ENCODE measurements around the gene TENT4B.
"Not testable (repeated sequence)": the region's sequence is repeated elsewhere in the genome, so short reads cannot be mapped to it uniquely, and the experiment has no call there.

The TENT4B gene

DNA sequence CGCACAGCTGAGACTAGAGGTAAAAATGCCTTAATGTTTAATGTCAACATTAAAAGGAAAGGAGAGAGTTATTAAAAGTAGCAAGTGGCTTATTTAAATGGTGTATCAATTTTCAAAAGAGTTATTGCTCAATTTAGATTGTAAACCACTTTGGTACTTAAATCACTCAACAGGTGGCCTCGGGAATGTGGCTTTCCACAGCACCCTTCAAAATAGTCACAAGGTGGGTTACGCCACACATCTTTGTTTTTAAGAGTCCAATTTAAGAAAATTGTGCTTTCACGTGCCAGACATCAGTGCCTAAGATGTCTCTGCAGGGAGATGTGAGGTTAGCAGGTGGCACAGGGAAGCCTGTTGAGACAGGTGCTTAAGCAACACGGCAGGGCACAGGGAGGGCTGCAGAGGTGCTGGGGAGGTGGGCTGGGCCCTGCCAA, 85.8 kb downstream of the TENT4B start:
- DNase-seq: no peak

GRCh38 chr16:50243024-50243423, 89.9 kb downstream of the TENT4B start:
- DNase-seq: not testable (repeated sequence)

DNA sequence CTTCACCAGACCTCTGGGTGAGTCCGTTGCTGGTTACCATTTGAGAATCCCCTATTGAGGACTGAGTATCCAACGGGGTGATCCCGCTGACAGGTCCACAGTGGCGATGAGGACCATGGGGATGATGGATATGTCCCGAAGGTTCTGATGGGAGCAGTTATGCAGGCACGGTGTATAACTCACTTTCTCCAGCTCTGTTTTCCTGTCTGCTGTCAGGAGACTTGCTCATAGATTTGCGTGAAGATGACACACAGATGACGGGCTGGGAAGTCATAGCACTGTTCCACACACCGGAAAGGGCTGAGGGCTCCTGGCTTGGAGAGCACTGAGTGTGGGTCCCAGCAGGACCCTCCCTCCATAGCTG, 91.0 kb downstream of the TENT4B start:
- no peak for DNase-seq

DNA sequence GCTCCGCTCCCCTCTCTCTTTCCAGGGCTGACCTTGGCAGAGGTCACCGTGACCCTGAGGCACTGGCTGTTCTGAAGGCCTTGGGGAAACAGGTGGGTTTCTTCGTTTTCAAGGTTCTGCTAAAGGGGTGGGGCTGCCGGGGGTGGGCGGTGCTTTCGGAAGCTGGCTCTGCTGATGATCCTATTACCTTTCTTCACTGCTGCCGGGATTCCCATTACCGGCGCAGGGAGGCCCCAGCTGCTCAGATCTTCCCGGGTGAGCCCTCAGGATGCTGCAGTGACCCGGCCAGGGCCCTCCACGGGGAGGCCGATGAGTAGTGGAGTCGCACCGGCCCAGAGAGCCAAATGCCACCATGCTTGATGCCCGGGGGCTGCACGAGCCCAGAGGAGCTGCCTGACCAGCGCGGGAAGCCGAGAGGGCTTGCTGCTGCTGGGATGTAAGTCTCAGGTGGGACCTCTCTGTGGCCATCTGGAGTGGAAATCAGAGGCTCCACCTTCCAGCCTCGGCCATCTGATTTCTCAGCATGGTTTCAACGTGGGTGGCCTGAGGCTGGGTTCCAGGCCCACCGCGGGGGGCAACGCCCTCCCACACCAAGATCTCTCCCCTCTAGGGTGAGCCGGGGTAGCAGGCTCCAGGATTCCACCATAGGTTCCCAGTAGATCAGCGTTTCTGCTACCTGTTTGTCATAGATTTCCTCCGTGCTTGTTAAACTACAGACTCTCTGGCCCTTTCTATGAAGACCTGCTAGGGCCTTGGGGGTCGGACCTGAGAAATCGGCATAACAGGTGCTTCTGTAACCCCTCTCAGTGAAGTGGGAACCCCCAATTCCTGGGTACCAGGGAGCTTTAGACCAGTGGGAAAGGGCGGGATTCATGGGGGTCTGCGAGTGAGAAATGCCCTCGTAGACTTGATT, 91.7 kb downstream of the TENT4B start:
- DNase-seq: no peak

GRCh38 chr16:50245417-50246298, 92.6 kb downstream of the TENT4B start:
- DNase-seq: peak; percentile 48

GRCh38 chr16:50246299-50247122, 93.4 kb downstream of the TENT4B start:
- DNase-seq: no peak

- no peak for DNase-seq
Observed at GRCh38 chr16:50247123-50247905, 94.2 kb downstream of the TENT4B start.

DNA sequence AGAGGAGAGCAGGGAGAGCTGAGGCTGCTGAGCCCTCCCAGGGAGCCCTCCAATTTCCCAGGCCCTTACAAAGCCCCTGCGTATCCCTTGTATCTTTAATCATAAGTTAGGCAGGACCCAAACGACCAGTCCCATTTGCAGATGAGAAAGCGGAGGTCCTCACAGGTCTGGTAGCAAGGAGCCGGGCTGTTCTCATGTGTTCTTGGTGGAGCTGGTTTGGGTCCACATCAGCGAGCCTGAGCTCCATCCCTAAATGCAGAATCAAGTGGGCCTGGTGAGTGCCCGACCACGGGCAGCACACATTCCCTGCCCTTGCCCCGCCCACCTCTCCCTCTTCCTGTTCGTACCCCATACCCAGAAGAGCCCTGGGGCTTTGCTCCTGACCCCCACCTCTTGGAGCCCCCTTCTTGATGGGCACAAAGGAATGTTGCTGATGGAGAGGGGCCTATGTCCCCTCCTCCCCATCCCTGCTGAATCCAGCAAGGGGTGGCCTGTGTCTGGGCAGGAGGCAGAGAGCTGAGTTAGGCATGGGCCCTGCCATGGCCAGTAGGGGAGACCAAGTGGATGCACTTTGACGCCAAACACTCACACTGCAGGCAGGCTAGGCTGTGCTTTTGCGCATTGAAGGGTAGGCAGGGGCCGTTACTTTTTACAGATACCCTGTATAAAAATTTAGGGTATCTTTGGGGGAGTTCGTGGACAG, 95.0 kb downstream of the TENT4B start:
- DNase-seq: no peak

GRCh38 chr16:50248845-50249244, 95.7 kb downstream of the TENT4B start:
- DNase-seq: no peak

DNA sequence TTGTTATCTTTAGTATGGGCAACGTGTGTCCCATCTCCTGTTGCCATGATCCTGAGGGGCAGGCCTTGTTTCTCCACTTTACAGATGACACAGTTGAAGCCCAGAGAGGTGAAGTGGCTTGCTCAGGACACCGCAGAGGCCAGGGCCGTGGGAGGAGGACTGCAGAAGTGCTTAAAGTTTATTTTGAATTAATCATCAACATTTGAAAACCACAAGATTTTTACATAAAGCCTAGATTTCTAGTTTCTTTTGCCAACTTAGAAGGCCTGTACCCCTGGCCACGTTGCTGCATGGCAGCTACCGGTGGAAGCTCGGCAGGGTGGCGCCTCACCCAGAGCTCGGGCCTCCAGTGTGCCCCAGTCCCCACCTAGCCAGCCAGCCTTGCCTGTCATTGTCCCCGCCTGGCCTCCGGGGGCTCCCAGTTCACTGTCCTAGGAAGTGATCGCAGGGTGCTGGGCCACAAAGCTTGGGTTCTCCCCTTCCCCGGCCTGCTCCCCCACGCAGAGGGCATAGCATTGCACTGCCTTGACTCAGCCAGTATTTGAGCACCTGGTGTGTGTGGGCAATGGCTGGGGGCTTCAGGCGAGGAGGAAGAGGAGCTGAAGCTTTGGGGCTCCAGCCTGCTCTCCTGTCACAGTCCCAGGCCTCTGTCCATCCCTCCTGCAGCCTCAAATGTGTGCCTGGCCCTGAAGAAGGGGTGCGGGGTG, 98.4 kb downstream of the TENT4B start:
- DNase-seq: no peak

DNA sequence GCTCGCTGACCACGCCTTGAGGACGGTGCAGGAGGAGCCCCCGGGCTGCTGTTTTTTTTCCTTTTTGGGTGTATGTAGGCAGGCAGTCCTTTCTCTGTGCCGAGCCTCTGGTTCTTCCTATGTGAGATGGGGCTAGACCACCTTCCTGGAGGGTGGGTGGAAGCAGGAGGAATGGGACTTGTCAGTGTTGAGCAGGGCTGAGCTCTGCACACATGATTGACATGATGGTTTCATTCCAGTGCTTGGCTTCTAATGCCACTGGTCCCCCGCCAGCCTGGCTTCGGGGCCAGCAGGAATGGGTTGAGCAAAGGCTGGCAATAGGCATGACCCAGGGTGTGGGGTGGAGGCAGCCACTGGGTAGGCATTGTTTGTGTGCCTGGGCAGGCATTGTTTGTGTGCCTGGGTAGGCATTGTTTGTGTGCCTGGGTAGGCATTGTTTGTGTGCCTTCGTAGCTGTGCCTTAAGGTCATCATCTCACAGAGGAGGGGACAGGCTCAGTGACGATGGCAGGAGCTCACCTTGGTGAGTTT, 99.0 kb downstream of the TENT4B start:
- no peak for DNase-seq

GRCh38 chr16:50252874-50253513, 99.9 kb downstream of the TENT4B start:
- no peak for DNase-seq

- no peak for DNase-seq
Observed at GRCh38 chr16:50253514-50253910, 100.4 kb downstream of the TENT4B start.

DNA sequence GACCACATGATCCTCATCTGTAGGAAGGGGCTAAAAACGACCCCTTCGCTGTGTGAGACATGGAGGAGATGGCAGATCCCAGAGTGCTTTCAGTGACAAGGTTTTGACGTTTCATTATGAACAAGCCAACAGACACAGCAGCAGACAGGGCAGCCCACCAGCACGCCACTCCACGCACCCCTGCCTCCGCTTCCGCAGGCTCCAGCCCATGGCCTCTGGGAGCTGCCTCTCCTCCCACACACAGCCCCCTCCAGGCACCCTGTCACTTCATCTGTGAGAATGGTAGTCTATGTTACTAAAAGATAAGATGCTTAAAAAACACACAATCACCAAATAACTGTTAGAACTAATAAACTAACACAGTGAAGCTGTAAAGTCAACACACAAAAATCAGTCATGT, 101.0 kb downstream of the TENT4B start:
- DNase-seq: no peak

- DNase-seq: no peak
Observed at GRCh38 chr16:50255538-50255937, 102.4 kb downstream of the TENT4B start.

GRCh38 chr16:50256604-50257003, 103.5 kb downstream of the TENT4B start:
- no peak for DNase-seq

GRCh38 chr16:50257876-50258275, 104.8 kb downstream of the TENT4B start:
- DNase-seq: no peak

- DNase-seq: no peak
Observed at GRCh38 chr16:50259334-50260205, 106.5 kb downstream of the TENT4B start.

Measured in CD4-positive, alpha-beta T cell treated with Interleukin-10 for 1 hour (primary cell).